ENCODE measurements around the gene COL24A1. TPM values are rescaled to one million over a fixed set of nuclear protein-coding genes. Genes with fewer than 3 reads are reported as not detected.

Gene COL24A1
- total and polyA plus RNA-seq, 2 of the 13 experiments (the other 11 are each of a cell fraction or from before 2014, with no cell fraction given), result 0.04 to 0.13 TPM

DNA sequence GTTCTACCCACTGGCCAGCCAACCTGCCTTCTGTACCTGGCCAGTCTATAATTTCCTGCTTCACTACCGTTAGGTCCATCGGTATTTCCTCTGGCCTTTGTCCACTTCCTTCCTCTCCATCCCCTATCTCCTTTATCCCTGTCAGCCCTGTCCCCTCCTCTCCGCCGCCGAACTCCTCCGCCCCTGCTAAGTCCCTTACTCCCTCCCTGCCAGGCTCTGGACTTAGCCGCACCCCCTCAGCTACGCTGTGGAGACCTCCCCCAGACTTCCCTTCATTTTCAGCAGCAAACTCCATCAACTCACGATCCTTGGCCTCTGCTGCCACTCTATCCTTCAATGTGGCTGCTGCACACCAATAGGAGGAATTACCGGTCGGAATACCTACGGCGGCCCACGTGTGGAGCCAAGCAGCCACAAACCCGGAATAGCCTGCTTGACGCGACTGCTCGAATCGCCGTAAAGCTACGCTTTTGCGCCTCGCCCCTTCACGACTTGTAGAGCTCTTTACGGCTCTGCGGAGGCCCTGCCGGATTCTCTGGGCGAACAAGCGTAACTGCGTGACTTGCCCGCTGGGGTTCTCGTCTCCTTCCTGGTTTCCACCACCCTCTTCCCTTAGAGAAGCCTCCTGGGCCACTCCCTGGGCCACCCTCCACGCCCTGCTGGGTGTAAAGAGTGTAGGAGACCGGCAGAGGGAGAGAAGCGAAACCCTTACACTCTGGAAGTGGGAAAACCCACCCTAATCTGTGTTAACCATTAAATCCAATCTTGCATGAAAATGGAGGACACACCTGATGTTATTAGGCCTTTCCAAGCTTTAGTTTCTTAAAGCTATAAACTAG is 448.4 kb downstream of the COL24A1 start, which contains the start of gene ZNHIT6 (continued):
- TF ChIP-seq HNF1B (CRISPR knock-in tag; IDR thresholded peaks at IDR 0.05) (peak; percentile 93), REXO4 (CRISPR knock-in tag; IDR thresholded peaks at IDR 0.05; ENCODE audit: borderline replicate concordance) (no peak), HNRNPLL (IDR thresholded peaks at IDR 0.05; ENCODE audit: low read depth, low read length, poor library complexity, severe bottlenecking) (peak; percentile 97), ZEB1 (IDR thresholded peaks at IDR 0.05; ENCODE audit: insufficient replicate concordance, low read depth) (no peak), ZNF768 (CRISPR knock-in tag; IDR thresholded peaks at IDR 0.05) (peak; percentile 46; the same call in 1 of the 2 replicates), EZH2 (conservative IDR thresholded peaks at IDR 0.05; ENCODE audit: low read depth, low read length) (no peak), ZNF777 (CRISPR knock-in tag; IDR thresholded peaks at IDR 0.05) (peak; percentile 66; the same call in 1 of the 2 replicates), ZNF451 (CRISPR knock-in tag; IDR thresholded peaks at IDR 0.05) (0 out of 2 replicates have a peak, but pooled peaks have one; percentile 36), MAX (IDR thresholded peaks at IDR 0.05) (peak; percentile 98), HIVEP1 (CRISPR knock-in tag; IDR thresholded peaks at IDR 0.05) (peak; percentile 64; the same call in 1 of the 2 replicates), IRX3 (CRISPR knock-in tag; IDR thresholded peaks at IDR 0.05; ENCODE audit: borderline replicate concordance, low read depth) (no peak), XRCC5 (optimal IDR thresholded peaks at IDR 0.05; ENCODE audit: low read length) (peak; percentile 68), ZNF614 (CRISPR knock-in tag; IDR thresholded peaks at IDR 0.05; ENCODE audit: borderline replicate concordance) (peak; percentile 91), MTF1 (CRISPR knock-in tag; IDR thresholded peaks at IDR 0.05) (no peak), KDM2A (CRISPR knock-in tag; IDR thresholded peaks at IDR 0.05; ENCODE audit: borderline replicate concordance, low read depth) (peak; percentile 95), ZNF749 (CRISPR knock-in tag; IDR thresholded peaks at IDR 0.05; ENCODE audit: borderline replicate concordance) (no peak; the same call in 1 of the 2 replicates), ZNF20 (CRISPR knock-in tag; IDR thresholded peaks at IDR 0.05) (no peak), REL (CRISPR knock-in tag; conservative IDR thresholded peaks at IDR 0.05) (0 out of 2 replicates have a peak, but pooled peaks have one; percentile 52)
- TF ChIP-seq, protein P1, sequence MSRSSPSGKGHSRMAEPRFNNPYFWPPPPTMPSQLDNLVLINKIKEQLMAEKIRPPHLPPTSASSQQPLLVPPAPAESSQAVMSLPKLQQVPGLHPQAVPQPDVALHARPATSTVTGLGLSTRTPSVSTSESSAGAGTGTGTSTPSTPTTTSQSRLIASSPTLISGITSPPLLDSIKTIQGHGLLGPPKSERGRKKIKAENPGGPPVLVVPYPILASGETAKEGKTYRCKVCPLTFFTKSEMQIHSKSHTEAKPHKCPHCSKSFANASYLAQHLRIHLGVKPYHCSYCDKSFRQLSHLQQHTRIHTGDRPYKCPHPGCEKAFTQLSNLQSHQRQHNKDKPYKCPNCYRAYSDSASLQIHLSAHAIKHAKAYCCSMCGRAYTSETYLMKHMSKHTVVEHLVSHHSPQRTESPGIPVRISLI (CRISPR knock-in tag; IDR thresholded peaks at IDR 0.05; ENCODE audit: borderline replicate concordance), result no peak
- TF ChIP-seq, protein P2, sequence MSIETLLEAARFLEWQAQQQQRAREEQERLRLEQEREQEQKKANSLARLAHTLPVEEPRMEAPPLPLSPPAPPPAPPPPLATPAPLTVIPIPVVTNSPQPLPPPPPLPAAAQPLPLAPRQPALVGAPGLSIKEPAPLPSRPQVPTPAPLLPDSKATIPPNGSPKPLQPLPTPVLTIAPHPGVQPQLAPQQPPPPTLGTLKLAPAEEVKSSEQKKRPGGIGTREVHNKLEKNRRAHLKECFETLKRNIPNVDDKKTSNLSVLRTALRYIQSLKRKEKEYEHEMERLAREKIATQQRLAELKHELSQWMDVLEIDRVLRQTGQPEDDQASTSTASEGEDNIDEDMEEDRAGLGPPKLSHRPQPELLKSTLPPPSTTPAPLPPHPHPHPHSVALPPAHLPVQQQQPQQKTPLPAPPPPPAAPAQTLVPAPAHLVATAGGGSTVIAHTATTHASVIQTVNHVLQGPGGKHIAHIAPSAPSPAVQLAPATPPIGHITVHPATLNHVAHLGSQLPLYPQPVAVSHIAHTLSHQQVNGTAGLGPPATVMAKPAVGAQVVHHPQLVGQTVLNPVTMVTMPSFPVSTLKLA (IDR thresholded peaks at IDR 0.05), result peak; percentile 86
- TF ChIP-seq, protein P3, sequence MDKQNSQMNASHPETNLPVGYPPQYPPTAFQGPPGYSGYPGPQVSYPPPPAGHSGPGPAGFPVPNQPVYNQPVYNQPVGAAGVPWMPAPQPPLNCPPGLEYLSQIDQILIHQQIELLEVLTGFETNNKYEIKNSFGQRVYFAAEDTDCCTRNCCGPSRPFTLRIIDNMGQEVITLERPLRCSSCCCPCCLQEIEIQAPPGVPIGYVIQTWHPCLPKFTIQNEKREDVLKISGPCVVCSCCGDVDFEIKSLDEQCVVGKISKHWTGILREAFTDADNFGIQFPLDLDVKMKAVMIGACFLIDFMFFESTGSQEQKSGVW (CRISPR knock-in tag; IDR thresholded peaks at IDR 0.05; ENCODE audit: borderline replicate concordance), result no peak
- TF ChIP-seq, protein P4, sequence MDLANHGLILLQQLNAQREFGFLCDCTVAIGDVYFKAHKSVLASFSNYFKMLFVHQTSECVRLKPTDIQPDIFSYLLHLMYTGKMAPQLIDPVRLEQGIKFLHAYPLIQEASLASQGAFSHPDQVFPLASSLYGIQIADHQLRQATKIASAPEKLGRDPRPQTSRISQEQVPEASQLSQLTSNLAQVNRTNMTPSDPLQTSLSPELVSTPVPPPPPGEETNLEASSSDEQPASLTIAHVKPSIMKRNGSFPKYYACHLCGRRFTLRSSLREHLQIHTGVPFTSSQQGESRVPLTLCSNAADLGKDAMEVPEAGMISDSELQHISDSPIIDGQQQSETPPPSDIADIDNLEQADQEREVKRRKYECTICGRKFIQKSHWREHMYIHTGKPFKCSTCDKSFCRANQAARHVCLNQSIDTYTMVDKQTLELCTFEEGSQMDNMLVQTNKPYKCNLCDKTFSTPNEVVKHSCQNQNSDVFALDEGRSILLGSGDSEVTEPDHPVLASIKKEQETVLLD (CRISPR knock-in tag; IDR thresholded peaks at IDR 0.05; ENCODE audit: low read depth), result no peak
